KMS-11 (cell line): ENCODE measurements around the gene CMC2.

Source experiments
- H2AFZ ChIP-seq: fragments of 200-600 bp; sonication (generic); 2 replicates; pipeline ENCODE4 v1.6.1; 2016; ENCODE audit warnings: antibody characterized with exemption, mixed run types, low read depth
- H3K27ac ChIP-seq: fragments of 200-600 bp; sonication (generic); 2 replicates; pipeline ENCODE4 v1.6.1; 2016; ENCODE audit warnings: mild to moderate bottlenecking, mixed run types
- H3K27me3 ChIP-seq: fragments of 200-600 bp; sonication (generic); 2 replicates; pipeline ENCODE4 v1.6.1; 2017; ENCODE audit warnings: mild to moderate bottlenecking, low read depth, mixed run types, moderate library complexity; ENCODE audit not compliant: insufficient read depth
- H3K36me3 ChIP-seq: fragments of 200-600 bp; sonication (generic); 2 replicates; pipeline ENCODE4 v1.6.1; 2017; ENCODE audit warnings: mild to moderate bottlenecking, mixed run types; ENCODE audit not compliant: insufficient read depth
- H3K4me1 ChIP-seq: fragments of 200-600 bp; sonication (generic); 2 replicates; pipeline ENCODE4 v1.6.1; 2016; ENCODE audit warnings: mild to moderate bottlenecking, low read depth, mixed run types; ENCODE audit not compliant: poor library complexity, severe bottlenecking
- H3K4me2 ChIP-seq: fragments of 200-600 bp; sonication (generic); 2 replicates; pipeline ENCODE4 v1.7.0; 2016; ENCODE audit warnings: mild to moderate bottlenecking, mixed run types
- H3K4me3 ChIP-seq: fragments of 200-600 bp; sonication (generic); IDR thresholded peaks from 2 replicates; pipeline ENCODE4 v1.6.1; 2017; ENCODE audit warnings: low read depth, low read length, mixed read lengths; ENCODE audit not compliant: insufficient read depth
- H3K79me2 ChIP-seq: fragments of 200-600 bp; sonication (generic); 2 replicates; pipeline ENCODE4 v1.6.1; 2016; ENCODE audit warnings: low read depth, mixed run types; ENCODE audit not compliant: insufficient read depth
- H3K9ac ChIP-seq: fragments of 200-600 bp; sonication (generic); 2 replicates; pipeline ENCODE4 v1.6.1; 2016; ENCODE audit warnings: mild to moderate bottlenecking, mixed run types
- H4K20me1 ChIP-seq: fragments of 200-600 bp; sonication (generic); 2 replicates; pipeline ENCODE4 v1.6.1; 2016; ENCODE audit warnings: mild to moderate bottlenecking, mixed run types; ENCODE audit not compliant: insufficient read depth
- TF ChIP-seq, protein P1 (sequence below): fragments of 200-600 bp; sonication (generic); conservative IDR thresholded peaks from 2 replicates; pipeline ENCODE4 v1.6.1; 2017; ENCODE audit warnings: low read depth, mild to moderate bottlenecking, antibody characterized with exemption, low read length, moderate library complexity, mixed read lengths

The CMC2 gene

DNA sequence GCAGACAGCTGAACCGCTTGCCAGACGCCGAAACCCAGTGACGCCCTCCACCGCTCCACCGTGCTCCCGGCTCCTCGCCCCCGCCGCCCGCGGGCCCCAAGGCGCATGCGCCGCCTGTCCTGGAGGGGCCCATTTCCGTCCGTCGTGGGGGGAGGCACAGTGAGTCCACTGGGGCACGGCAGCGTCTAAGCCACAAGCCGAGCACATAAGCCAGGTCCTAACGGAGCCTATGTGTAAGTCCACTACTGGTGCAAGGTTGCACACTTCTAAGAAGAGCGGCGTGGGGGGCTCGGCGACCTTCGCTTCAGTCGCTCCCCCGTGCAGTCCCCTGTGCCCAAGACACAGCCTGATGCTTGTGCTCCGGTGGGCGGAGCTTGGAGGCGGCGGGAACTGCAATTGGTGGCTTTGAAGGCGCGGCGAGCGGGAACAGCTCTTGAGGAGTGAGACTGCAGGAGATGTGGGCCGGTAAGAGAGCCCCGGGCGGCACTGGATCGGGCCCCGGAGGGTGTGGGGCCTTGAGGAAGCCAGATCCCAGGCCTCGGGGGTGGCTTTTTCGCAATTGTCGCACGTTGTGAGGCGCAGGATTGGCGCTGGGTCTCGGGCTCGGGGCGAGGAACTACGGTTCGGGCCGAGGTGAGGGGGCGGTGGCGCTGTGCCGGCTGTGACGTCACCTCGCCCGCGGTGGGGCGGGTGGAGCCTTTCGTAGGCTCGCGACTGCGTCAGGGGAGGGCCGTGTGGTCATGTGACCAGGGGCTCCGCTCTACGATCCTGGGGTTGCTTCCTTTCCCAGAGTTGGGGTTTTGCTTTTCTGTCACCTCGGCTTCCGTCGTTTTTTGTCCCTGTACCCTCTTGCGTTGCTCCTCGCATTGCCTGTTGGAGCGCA is at the start of gene CMC2, which contains the start of gene CENPN:
TSS of gene CMC2 (minus strand) at position 73 of the 883 bp plus-strand sequence. CDS start 9,491 bp downstream, outside the sequence.
TSS of gene CENPN (plus strand) at position 402 of the 883 bp plus-strand sequence. CDS start 4,726 bp downstream, outside the sequence.
- TF ChIP-seq, protein P1, sequence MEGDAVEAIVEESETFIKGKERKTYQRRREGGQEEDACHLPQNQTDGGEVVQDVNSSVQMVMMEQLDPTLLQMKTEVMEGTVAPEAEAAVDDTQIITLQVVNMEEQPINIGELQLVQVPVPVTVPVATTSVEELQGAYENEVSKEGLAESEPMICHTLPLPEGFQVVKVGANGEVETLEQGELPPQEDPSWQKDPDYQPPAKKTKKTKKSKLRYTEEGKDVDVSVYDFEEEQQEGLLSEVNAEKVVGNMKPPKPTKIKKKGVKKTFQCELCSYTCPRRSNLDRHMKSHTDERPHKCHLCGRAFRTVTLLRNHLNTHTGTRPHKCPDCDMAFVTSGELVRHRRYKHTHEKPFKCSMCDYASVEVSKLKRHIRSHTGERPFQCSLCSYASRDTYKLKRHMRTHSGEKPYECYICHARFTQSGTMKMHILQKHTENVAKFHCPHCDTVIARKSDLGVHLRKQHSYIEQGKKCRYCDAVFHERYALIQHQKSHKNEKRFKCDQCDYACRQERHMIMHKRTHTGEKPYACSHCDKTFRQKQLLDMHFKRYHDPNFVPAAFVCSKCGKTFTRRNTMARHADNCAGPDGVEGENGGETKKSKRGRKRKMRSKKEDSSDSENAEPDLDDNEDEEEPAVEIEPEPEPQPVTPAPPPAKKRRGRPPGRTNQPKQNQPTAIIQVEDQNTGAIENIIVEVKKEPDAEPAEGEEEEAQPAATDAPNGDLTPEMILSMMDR: no peak; the same call in 1 of the 2 replicates
- Histone ChIP-seq H3K4me3 (no peak within 1 kb of the TSS), H3K79me2 (peaks cover 87% of the 10 kb centered on the region), H2AFZ (peak within 1 kb of the TSS; percentile 84), H3K4me2 (peak within 1 kb of the TSS; percentile 81), H3K4me1 (peaks cover 31% of the 10 kb centered on the region), H3K27ac (peak within 1 kb of the TSS; percentile 95), H3K9ac (peak within 1 kb of the TSS; percentile 91), H4K20me1 (peaks cover 8% of the 10 kb centered on the region; the same call in 1 of the 2 replicates), H3K36me3 (no peaks in the 10 kb centered on the region; the same call in 1 of the 2 replicates), H3K27me3 (no peaks in the 10 kb centered on the region)

DNA sequence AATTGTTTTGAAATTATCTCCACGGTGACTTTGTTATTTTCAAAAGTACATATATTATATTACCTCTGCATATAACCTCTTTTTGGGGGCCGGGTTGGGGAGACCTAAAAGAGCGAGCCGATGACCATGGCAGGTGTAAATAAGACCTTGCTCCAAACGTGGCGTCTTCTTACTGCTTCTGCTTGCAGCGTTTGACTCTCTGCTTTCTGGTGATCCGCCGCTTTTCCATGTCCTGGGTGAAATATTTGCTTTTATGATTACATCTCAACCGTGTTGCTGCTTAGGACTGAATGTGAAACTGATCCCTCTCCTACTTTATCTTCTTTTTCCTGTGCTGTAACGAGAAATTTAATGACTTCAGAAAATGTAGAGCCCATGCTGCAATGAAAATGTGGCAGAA is 47.1 kb upstream of the CMC2 start:
- Histone ChIP-seq H3K79me2 (no peaks in the 10 kb centered on the region), H3K4me2 (no peak overlapping the region), H3K9ac (no peak overlapping the region), H3K27ac (no peak overlapping the region), H2AFZ (no peak overlapping the region), H3K4me3 (no peak overlapping the region), H3K36me3 (no peaks in the 10 kb centered on the region), H4K20me1 (no peaks in the 10 kb centered on the region), H3K27me3 (no peaks in the 10 kb centered on the region), H3K4me1 (no peaks in the 10 kb centered on the region)
- TF ChIP-seq, protein P1: no peak

DNA sequence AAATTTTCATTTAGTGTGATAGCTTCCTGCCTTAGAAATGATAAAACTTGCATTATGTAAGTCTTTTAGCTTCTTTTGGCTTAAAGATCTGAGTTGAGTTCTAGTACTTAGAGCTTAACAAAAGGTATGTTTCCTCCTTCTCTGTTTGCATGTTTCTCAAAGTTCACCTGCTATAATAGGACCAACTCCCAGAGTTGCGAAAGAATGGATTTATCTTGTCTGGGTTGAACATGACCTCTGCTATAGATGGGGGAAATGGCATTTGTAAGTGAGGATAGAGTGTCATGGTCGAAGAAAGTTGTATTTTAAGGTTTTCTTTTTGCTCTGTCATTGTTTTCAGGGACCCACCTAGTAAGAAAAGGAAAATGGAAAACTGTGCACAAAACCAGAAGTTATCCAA is 36.1 kb upstream of the CMC2 start:
- Histone ChIP-seq H4K20me1 (no peaks in the 10 kb centered on the region), H3K79me2 (peaks cover 11% of the 10 kb centered on the region; the same call in 1 of the 2 replicates), H3K4me2 (no peak overlapping the region), H3K27me3 (no peaks in the 10 kb centered on the region), H2AFZ (no peak overlapping the region), H3K4me3 (no peak overlapping the region), H3K36me3 (peaks cover 6% of the 10 kb centered on the region; the same call in 1 of the 2 replicates), H3K4me1 (no peaks in the 10 kb centered on the region), H3K27ac (no peak overlapping the region), H3K9ac (no peak overlapping the region)
- TF ChIP-seq, protein P1: no peak

DNA sequence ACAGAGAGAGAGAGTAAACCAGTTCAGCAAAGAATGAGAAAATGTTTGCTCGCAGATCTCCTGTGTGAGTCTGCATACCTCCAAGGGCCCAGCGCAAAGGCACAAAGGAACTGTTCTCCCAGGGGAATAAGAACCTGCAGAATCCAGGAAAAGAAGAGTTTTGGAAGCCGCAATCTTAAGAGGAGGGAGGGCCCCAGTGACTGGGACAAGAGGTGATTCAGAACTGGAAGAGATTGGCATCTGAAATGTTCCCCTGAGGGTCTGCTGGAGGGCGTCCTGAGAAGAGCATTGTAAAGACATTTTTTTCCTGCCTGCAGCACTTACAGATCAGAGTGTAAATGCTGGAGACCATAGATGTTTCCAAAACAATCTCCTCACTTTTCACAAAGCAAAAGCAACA is 35.0 kb upstream of the CMC2 start:
- no peak overlapping the region for H3K4me2 ChIP-seq
- TF ChIP-seq, protein P1: no peak
- no peak overlapping the region for H2AFZ ChIP-seq
- peaks cover 11% of the 10 kb centered on the region for H3K4me1 ChIP-seq
- no peak overlapping the region for H3K9ac ChIP-seq
- H3K27me3 ChIP-seq: no peaks in the 10 kb centered on the region
- H3K27ac ChIP-seq: no peak overlapping the region
- peaks cover 22% of the 10 kb centered on the region; the same call in 1 of the 2 replicates for H3K79me2 ChIP-seq
- peaks cover 6% of the 10 kb centered on the region; the same call in 1 of the 2 replicates for H3K36me3 ChIP-seq
- no peaks in the 10 kb centered on the region for H4K20me1 ChIP-seq
- no peak overlapping the region for H3K4me3 ChIP-seq
